Spleen (tissue), 11 donors: Measurements from ENCODE around the gene RHOT2. TPM values are rescaled to one million over a fixed set of nuclear protein-coding genes. Genes with fewer than 3 reads are reported as not detected.

Source experiments
- DNase-seq: peaks from one replicate; pipeline ENCODE4 v3.0.0-alpha.2; 2020
- H3K27ac ChIP-seq, 8 donors: fragments of 200-600 bp; sonication (generic) in 7 of 8; 1 replicate in 4 of 8; 2 replicates in 4 of 8; pipeline versions ENCODE4 v1.5.0 to v1.8.0; 2016 to 2021; ENCODE audit warnings: inconsistent platforms in 4 of 8, mild to moderate bottlenecking in 4 of 8, moderate library complexity in 1 of 8
- H3K27me3 ChIP-seq, 7 donors: fragments of 200-600 bp; sonication (generic) in 6 of 7; replicated peaks in 1 of 7; 1 replicate in 4 of 7; 2 replicates in 3 of 7; pipeline versions ENCODE4 v1.5.0 to v1.8.0; 2016 to 2021; ENCODE audit warnings: inconsistent platforms in 3 of 7, mild to moderate bottlenecking in 1 of 7
- H3K36me3 ChIP-seq, 6 donors: fragments of 200-600 bp; sonication (generic) in 5 of 6; 1 replicate in 4 of 6; 2 replicates in 2 of 6; pipeline versions ENCODE4 v1.5.0 to v1.8.0; 2016 to 2021; ENCODE audit warnings: inconsistent platforms in 2 of 6
- H3K4me1 ChIP-seq, 6 donors: fragments of 200-600 bp; sonication (generic) in 5 of 6; 1 replicate in 3 of 6; 2 replicates in 3 of 6; pipeline versions ENCODE4 v1.5.0 to v1.8.0; 2016 to 2021; ENCODE audit warnings: inconsistent platforms in 3 of 6
- H3K4me3 ChIP-seq, 8 donors: fragments of 200-600 bp; sonication (generic) in 7 of 8; 1 replicate in 4 of 8; 2 replicates in 4 of 8; pipeline versions ENCODE4 v1.5.0 to v1.8.0; 2016 to 2021; ENCODE audit warnings: inconsistent platforms in 4 of 8, mild to moderate bottlenecking in 4 of 8, moderate library complexity in 2 of 8
- H3K9me3 ChIP-seq, 8 donors: fragments of 200-600 bp; sonication (generic) in 7 of 8; 1 replicate in 4 of 8; 2 replicates in 4 of 8; pipeline versions ENCODE4 v1.5.0 to v1.8.0; 2016 to 2021; ENCODE audit warnings: inconsistent platforms in 4 of 8
- POLR2A ChIP-seq, 3 donors: fragments of 450-650 bp; IDR thresholded peaks; one replicate each; pipeline ENCODE4 v1.5.1; 2017; ENCODE audit warnings: antibody characterized with exemption in 3 of 3, mild to moderate bottlenecking in 1 of 3
- POLR2AphosphoS5 ChIP-seq, 3 donors: sonication (generic); formaldehyde crosslinking; IDR thresholded peaks; one replicate each; pipeline ENCODE4 v1.5.1; 2017; ENCODE audit warnings: antibody characterized with exemption in 3 of 3
- WGBS, 5 donors: extraction: QIAGEN DNeasy Blood & Tissue Kit in 3 of 5; methylation state at CpG; one replicate each; pipeline versions ENCODE4 v1.1.5 to v1.1.7; 2013 to 2018; 5-methylcytosine and 5-hydroxymethylcytosine counted together
- intact Hi-C: fragments of 100-400 bp; cut with DNase I; formaldehyde crosslinking; loops from one replicate; pipeline ENCODE4 v1.15.0; 2023; ENCODE audit warnings: low total_unique reads
- polyA plus RNA-seq, 3 donors: library from polyadenylated mRNA; stranded (reverse); fragments of 200-250 nt; gene quantifications; one replicate each; pipeline ENCODE4 v1.2.1, GENCODE V29; 2013
- total RNA-seq, 7 donors: library from RNA; depleted of rRNA in 3 of 7; stranded (reverse); fragments of >200 nt in 3 of 7; fragmentation: NEBNext Ultra II Directional in 4 of 7; extraction: Animal tissue kit (Norgen Biotek cat#: 25700) in 4 of 7; gene quantifications; one replicate each; pipeline versions ENCODE4 v1.1.0 to v1.2.1, GENCODE V29; 2016 to 2021
- TF ChIP-seq, protein P1 (sequence below), 11 experiments: fragments of 200-600 bp in 7 of 11; fragments of 450-650 bp in 4 of 11; sonication (generic) in 4 of 11; IDR thresholded peaks in 8 of 11; conservative IDR thresholded peaks in 3 of 11; 1 replicate in 7 of 11; 2 replicates in 4 of 11; pipeline versions ENCODE4 v1.4.0 to v1.8.0; 2016 to 2021; ENCODE audit warnings: antibody characterized with exemption in 11 of 11, inconsistent platforms in 4 of 11, mild to moderate bottlenecking in 1 of 11
- donor health status: healthy with polysubstance abuse.
- donor health status: DM: no; HTN: no; CAD: no; lungs with moderate emphysema.
- donor health status: DM: no; HTN: no; CAD: no.
- donor health status: Bipolar disorder and iron deficiency.
- donor health status: healthy.
- donor health status: DM: no; HTN: no; CAD: no.
- donor health status: DM: yes; HTN: yes; CAD: no.

RHOT2 gene
- total and polyA plus RNA-seq, 10 donors: 71.3 to 309 (median 137) TPM

DNA sequence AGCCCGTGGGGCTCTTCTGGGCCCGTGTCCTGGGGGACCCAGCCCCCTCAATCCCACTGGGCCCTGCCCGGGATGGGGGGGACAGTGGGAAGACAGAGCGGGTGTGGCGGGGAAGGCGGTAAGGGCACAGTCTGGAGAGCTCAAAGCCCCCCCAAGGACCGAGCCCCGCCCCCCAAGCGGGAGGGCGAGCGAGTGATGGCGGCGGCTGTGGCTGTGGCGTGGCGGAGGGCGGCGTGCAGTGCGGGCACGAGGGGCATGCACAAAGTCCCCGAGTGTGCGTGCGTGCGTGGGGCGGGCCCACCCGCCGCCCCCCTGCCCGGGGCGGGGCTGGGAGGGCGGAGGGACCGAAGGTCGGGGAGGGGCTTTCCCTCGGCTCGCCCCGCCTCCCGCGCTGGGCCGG lies 25.8 kb downstream of the RHOT2 start:
- H3K4me1 ChIP-seq: peaks cover 25 to 54% (median 45%) of the 10 kb centered on the region in 6 donors
- peak in 1 of 3 donors; percentile 1 for TF ChIP-seq POLR2AphosphoS5 (IDR thresholded peaks at IDR 0.05)
- no peak for TF ChIP-seq POLR2A (IDR thresholded peaks at IDR 0.05)
- peaks cover 0 to 73% (median 39%) of the 10 kb centered on the region in 7 donors for H3K27me3 ChIP-seq
- no peaks in the 10 kb centered on the region for H3K9me3 ChIP-seq
- 3 to 24% (median 13%) methylated on average over 17 to 37 of the region's 37 CpGs; no CpG with 5 or more reads in 1 of the 5 donors for WGBS, 5 donors
- peak overlapping the region in 4 of 8 donors; percentile 40 to 72 (median 46) for H3K4me3 ChIP-seq
- H3K27ac ChIP-seq: peak overlapping the region in 1 of 8 donors; percentile 11
- no peaks in the 10 kb centered on the region for H3K36me3 ChIP-seq
- no peak for DNase-seq
- intact Hi-C loops: no loop called here

DNA sequence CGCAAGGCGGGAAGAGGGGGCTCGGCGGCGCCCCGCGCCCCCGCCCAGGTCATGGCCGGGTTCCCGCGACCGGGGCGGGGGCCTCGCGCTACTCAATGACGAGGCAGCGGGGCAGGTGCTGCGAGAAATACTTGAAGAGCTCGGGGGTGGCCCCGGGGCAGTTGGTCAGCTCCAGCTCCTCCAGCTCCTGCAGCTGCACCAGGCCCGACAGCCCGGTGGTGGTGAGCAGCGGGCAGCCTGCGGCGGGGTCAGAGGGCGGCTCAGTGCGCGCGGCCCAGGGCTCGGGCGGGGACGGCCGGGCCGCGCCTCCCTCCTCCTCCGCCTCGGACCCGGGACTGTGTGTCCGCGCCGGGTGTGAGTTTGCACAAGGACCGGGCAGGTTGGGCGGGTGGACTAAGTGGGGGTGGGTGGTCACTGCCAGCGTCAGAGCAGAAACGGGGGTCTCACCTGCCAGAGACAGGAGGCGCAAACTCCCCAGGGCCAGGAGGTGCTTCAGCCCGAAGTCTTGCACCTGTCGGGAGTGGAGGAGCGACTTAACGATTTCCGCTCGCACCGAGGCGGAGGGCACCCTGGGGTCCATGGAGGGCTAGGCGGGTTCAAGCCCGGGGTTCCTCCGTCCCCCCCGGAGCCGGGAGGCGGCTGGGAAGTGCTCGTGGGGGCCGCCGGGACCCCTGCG lies 26.4 kb downstream of the RHOT2 start:
- Histone ChIP-seq H3K27ac (peak overlapping the region in 2 of 8 donors; percentile 56 to 73), H3K9me3 (no peaks in the 10 kb centered on the region), H3K4me1 (peaks cover 19 to 50% (median 39%) of the 10 kb centered on the region in 6 donors), H3K4me3 (peak overlapping the region; percentile 6 to 72 (median 46)), H3K27me3 (peaks cover 0 to 78% (median 43%) of the 10 kb centered on the region in 7 donors), H3K36me3 (no peaks in the 10 kb centered on the region)
- no peak for TF ChIP-seq POLR2AphosphoS5 (IDR thresholded peaks at IDR 0.05)
- TF ChIP-seq POLR2A (IDR thresholded peaks at IDR 0.05): no peak
- TF ChIP-seq, protein P1, sequence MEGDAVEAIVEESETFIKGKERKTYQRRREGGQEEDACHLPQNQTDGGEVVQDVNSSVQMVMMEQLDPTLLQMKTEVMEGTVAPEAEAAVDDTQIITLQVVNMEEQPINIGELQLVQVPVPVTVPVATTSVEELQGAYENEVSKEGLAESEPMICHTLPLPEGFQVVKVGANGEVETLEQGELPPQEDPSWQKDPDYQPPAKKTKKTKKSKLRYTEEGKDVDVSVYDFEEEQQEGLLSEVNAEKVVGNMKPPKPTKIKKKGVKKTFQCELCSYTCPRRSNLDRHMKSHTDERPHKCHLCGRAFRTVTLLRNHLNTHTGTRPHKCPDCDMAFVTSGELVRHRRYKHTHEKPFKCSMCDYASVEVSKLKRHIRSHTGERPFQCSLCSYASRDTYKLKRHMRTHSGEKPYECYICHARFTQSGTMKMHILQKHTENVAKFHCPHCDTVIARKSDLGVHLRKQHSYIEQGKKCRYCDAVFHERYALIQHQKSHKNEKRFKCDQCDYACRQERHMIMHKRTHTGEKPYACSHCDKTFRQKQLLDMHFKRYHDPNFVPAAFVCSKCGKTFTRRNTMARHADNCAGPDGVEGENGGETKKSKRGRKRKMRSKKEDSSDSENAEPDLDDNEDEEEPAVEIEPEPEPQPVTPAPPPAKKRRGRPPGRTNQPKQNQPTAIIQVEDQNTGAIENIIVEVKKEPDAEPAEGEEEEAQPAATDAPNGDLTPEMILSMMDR (IDR thresholded peaks at IDR 0.05 in 8 of 11, conservative IDR thresholded peaks at IDR 0.05 in 3 of 11): no peak
- WGBS, 5 donors: 2 to 11% (median 4%) methylated on average over 11 to 64 of the region's 64 CpGs
- intact Hi-C loops: no loop called here
- DNase-seq: no peak

DNA sequence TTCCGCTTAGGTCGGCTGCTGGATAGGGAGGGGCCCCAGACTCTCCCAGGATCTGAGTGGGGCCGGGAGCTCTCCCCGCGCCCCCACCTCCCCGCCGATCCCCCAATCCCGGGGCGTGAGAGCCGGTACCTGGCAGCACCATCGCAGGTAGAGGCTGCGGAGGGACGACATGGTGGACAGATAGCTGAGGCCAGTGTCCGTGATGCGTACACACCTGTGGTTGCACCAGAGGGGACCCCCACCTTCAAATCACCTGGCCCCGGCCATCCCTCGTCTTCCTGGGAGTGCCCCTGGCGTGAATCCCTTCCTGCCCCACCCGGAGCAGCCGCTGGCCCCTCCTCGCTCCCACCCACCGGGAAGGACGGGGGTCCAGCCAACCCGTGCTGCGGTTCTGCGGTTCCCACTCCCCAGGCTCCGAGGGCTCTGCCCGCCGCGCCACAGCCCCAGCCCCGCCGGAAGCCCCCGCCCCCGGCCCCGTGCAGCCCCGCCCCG lies 27.0 kb downstream of the RHOT2 start:
- intact Hi-C loops: no loop called here
- Histone ChIP-seq H3K27ac (peak overlapping the region in 2 of 8 donors; percentile 56 to 73), H3K36me3 (no peaks in the 10 kb centered on the region), H3K4me1 (peaks cover 14 to 50% (median 34%) of the 10 kb centered on the region in 6 donors), H3K9me3 (no peaks in the 10 kb centered on the region), H3K27me3 (peaks cover 0 to 84% (median 49%) of the 10 kb centered on the region in 7 donors), H3K4me3 (peak overlapping the region; percentile 6 to 72 (median 46))
- DNase-seq: no peak
- TF ChIP-seq, protein P1 (IDR thresholded peaks at IDR 0.05 in 8 of 11, conservative IDR thresholded peaks at IDR 0.05 in 3 of 11): no peak
- TF ChIP-seq POLR2AphosphoS5 (IDR thresholded peaks at IDR 0.05): no peak
- TF ChIP-seq POLR2A (IDR thresholded peaks at IDR 0.05): no peak
- WGBS, 5 donors: 0 to 8% (median 3%) methylated on average over 12 to 37 of the region's 37 CpGs

DNA sequence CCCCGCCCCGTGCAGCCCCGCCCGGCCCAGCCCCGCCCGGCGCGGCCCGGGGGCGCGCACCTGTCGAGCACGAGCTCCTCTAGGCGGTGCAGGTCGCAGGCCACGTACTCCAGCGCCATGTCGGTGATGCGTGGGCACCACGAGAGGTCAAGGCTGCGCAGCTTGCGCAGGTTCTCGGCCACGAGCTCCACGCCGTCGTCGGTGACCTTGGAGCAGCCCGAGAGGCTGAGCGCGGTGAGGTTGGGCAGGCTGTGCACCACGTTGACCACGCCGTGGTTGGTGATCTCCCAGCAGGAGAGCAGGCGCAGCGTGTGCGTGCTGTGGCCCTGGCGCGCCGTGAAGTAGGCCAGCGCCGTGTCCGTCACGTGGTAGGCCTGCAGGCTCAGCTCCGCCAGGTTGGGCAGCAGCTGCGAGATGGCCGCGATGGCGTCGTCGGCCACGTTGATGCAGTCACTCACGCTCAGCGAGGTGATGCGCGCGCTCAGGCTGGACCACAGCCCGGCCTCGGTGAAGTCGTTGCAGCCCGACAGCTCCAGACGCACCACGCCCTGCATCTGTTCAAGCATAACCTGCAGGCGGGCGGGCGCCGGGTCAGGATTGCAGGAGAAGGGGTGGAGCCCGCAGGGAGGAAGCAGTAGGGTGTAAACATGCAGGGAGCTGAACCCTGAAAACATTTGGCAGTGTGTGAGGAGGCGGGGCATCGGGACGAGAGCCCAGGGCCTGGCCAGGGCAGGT lies 27.6 kb downstream of the RHOT2 start:
- peaks cover 14 to 48% (median 37%) of the 10 kb centered on the region in 6 donors for H3K4me1 ChIP-seq
- intact Hi-C loops: no loop called here
- no peaks in the 10 kb centered on the region for H3K36me3 ChIP-seq
- peaks cover 6 to 90% (median 55%) of the 10 kb centered on the region in 7 donors for H3K27me3 ChIP-seq
- peak; percentile 88 for DNase-seq
- peak overlapping the region; percentile 25 to 72 (median 46) for H3K4me3 ChIP-seq
- no peaks in the 10 kb centered on the region for H3K9me3 ChIP-seq
- H3K27ac ChIP-seq: peak overlapping the region in 5 of 8 donors; percentile 5 to 73 (median 52)
- TF ChIP-seq, protein P1 (IDR thresholded peaks at IDR 0.05 in 8 of 11, conservative IDR thresholded peaks at IDR 0.05 in 3 of 11): no peak
- TF ChIP-seq POLR2A (IDR thresholded peaks at IDR 0.05): no peak
- TF ChIP-seq POLR2AphosphoS5 (IDR thresholded peaks at IDR 0.05): peak; percentile 61 to 79 (median 78)
- 1 to 6% (median 3%) methylated on average over 18 to 71 of the region's 71 CpGs for WGBS, 5 donors
